K562 (cell line): Measurements from ENCODE around the gene PLAAT4. TPM values are rescaled to one million over a fixed set of nuclear protein-coding genes. Genes with fewer than 3 reads are reported as not detected.

Source experiments
- CBFA2T3 ChIP-seq: fragments of 450-650 bp; IDR thresholded peaks from 2 replicates; pipeline ENCODE4 v1.6.1; 2017
- E2F3 ChIP-seq: fragments of 250-450 bp; sonication (Bioruptor Pico); IDR thresholded peaks from 2 replicates; pipeline ENCODE4 v1.4.0; 2020; ENCODE audit warnings: mild to moderate bottlenecking
- FOXP4 ChIP-seq: sonication (generic); formaldehyde crosslinking; IDR thresholded peaks from 2 replicates; pipeline ENCODE4 v1.8.0; 2022; ENCODE audit warnings: mild to moderate bottlenecking, missing genetic modification reagents, borderline replicate concordance
- HMG20A ChIP-seq: fragments of 450-650 bp; formaldehyde crosslinking; conservative IDR thresholded peaks from 2 replicates; pipeline ENCODE4 v1.4.0; 2020; ENCODE audit warnings: mild to moderate bottlenecking, mixed read lengths
- HNRNPUL1 ChIP-seq: fragments of 200-400 bp; formaldehyde crosslinking; IDR thresholded peaks from 2 replicates; pipeline ENCODE4 v1.6.1; 2017; ENCODE audit warnings: low read length
- LCOR ChIP-seq: sonication (generic); formaldehyde crosslinking; IDR thresholded peaks from 2 replicates; pipeline ENCODE4 v1.8.0; 2022; ENCODE audit warnings: mild to moderate bottlenecking, missing genetic modification reagents
- LEF1 ChIP-seq: fragments of 450-650 bp; IDR thresholded peaks from 2 replicates; pipeline ENCODE4 v1.6.1; 2016; ENCODE audit warnings: mild to moderate bottlenecking
- MYBL2 ChIP-seq, 2 experiments: fragments of 450-650 bp in 1 of 2; sonication (generic) in 1 of 2; formaldehyde crosslinking in 1 of 2; IDR thresholded peaks; 2 replicates each; pipeline versions ENCODE4 v1.6.1 to v1.8.1; 2017 to 2022; ENCODE audit warnings: borderline replicate concordance in 1 of 2, inconsistent platforms in 1 of 2, low read depth in 1 of 2, mild to moderate bottlenecking in 1 of 2, missing genetic modification reagents in 1 of 2, moderate library complexity in 1 of 2
- NCOR1 ChIP-seq: fragments of 450-650 bp; IDR thresholded peaks from 2 replicates; pipeline ENCODE4 v1.6.1; 2016; ENCODE audit warnings: mild to moderate bottlenecking, moderate library complexity
- PCBP2 ChIP-seq: fragments of 200-400 bp; formaldehyde crosslinking; IDR thresholded peaks from 2 replicates; pipeline ENCODE4 v1.6.1; 2018; ENCODE audit warnings: low read length, low read depth, mild to moderate bottlenecking, moderate library complexity; ENCODE audit not compliant: poor library complexity, severe bottlenecking
- PHF21A ChIP-seq: fragments of 450-650 bp; IDR thresholded peaks from 2 replicates; pipeline ENCODE4 v1.6.1; 2017; ENCODE audit warnings: low read depth, borderline replicate concordance
- RFX1 ChIP-seq: fragments of 450-650 bp; IDR thresholded peaks from 2 replicates; pipeline ENCODE4 v1.6.1; 2016; ENCODE audit warnings: mild to moderate bottlenecking, moderate library complexity
- RFX7 ChIP-seq: fragments of 250-450 bp; sonication (Bioruptor Pico); IDR thresholded peaks from 2 replicates; pipeline ENCODE4 v1.5.1; 2021; ENCODE audit warnings: mild to moderate bottlenecking
- RHOXF2B ChIP-seq: fragments of 250-450 bp; sonication (Bioruptor Pico); conservative IDR thresholded peaks from 2 replicates; pipeline ENCODE4 v1.5.1; 2021
- SAFB ChIP-seq: fragments of 200-400 bp; formaldehyde crosslinking; IDR thresholded peaks from 2 replicates; pipeline ENCODE4 v1.6.1; 2017; ENCODE audit warnings: low read depth, low read length, borderline replicate concordance
- SMARCE1 ChIP-seq: fragments of 450-650 bp; IDR thresholded peaks from 2 replicates; pipeline ENCODE4 v1.7.1; 2016; ENCODE audit warnings: mild to moderate bottlenecking
- YBX1 ChIP-seq: fragments of 450-650 bp; IDR thresholded peaks from 2 replicates; pipeline ENCODE4 v1.7.1; 2016; ENCODE audit warnings: mild to moderate bottlenecking
- ZNF717 ChIP-seq: fragments of 250-450 bp; sonication (Bioruptor Pico); IDR thresholded peaks from 2 replicates; pipeline ENCODE4 v1.5.0; 2021
- polyA plus RNA-seq, 8 experiments: library from polyadenylated mRNA; depleted of rRNA in 4 of 8; stranded (reverse) in 5 of 8; unstranded in 3 of 8; fragments of >200 nt; fragmentation: Nextera tagmentation in 2 of 8; fragmentation: Illumina TruSeq in 1 of 8; extraction: Ambion mirVana in 2 of 8; extraction: Trizol in 1 of 8; gene quantifications; 2 replicates each; pipeline versions ENCODE4 v1.2.1 to v1.2.3, GENCODE V29; 2011 to 2014; ENCODE audit warnings: inconsistent platforms in 1 of 8, missing spikeins in 1 of 8
- total RNA-seq, 7 experiments: library from RNA; depleted of rRNA in 6 of 7; stranded (reverse); fragments of >200 nt in 6 of 7; fragmentation: Illumina TruSeq in 2 of 7; extraction: Trizol in 2 of 7; gene quantifications; 2 replicates each; pipeline versions ENCODE4 v1.2.1 to v1.2.3, GENCODE V29; 2011 to 2021; ENCODE audit warnings: low replicate concordance in 1 of 7
- TF ChIP-seq, protein P1 (sequence below): fragments of 450-650 bp; IDR thresholded peaks from 2 replicates; pipeline ENCODE4 v1.6.1; 2017; ENCODE audit warnings: antibody characterized with exemption, mild to moderate bottlenecking
- TF ChIP-seq, protein P2 (sequence below): fragments of 450-650 bp; IDR thresholded peaks from 2 replicates; pipeline ENCODE4 v1.6.1; 2017; ENCODE audit warnings: antibody characterized with exemption
- TF ChIP-seq, protein P3 (sequence below): sonication (generic); formaldehyde crosslinking; IDR thresholded peaks from 2 replicates; pipeline ENCODE4 v1.5.0; 2020; ENCODE audit warnings: missing genetic modification reagents

PLAAT4 gene
- total and polyA plus RNA-seq, 9 of the 15 experiments (the other 6 are each of a cell fraction or from before 2014, with no cell fraction given) = 0.54 to 3.0 (median 1.3) TPM; not detected in 1

GRCh38 chr11:63534895-63535461, 1.6 kb upstream of the PLAAT4 start (continued):
- TF ChIP-seq, protein P1, sequence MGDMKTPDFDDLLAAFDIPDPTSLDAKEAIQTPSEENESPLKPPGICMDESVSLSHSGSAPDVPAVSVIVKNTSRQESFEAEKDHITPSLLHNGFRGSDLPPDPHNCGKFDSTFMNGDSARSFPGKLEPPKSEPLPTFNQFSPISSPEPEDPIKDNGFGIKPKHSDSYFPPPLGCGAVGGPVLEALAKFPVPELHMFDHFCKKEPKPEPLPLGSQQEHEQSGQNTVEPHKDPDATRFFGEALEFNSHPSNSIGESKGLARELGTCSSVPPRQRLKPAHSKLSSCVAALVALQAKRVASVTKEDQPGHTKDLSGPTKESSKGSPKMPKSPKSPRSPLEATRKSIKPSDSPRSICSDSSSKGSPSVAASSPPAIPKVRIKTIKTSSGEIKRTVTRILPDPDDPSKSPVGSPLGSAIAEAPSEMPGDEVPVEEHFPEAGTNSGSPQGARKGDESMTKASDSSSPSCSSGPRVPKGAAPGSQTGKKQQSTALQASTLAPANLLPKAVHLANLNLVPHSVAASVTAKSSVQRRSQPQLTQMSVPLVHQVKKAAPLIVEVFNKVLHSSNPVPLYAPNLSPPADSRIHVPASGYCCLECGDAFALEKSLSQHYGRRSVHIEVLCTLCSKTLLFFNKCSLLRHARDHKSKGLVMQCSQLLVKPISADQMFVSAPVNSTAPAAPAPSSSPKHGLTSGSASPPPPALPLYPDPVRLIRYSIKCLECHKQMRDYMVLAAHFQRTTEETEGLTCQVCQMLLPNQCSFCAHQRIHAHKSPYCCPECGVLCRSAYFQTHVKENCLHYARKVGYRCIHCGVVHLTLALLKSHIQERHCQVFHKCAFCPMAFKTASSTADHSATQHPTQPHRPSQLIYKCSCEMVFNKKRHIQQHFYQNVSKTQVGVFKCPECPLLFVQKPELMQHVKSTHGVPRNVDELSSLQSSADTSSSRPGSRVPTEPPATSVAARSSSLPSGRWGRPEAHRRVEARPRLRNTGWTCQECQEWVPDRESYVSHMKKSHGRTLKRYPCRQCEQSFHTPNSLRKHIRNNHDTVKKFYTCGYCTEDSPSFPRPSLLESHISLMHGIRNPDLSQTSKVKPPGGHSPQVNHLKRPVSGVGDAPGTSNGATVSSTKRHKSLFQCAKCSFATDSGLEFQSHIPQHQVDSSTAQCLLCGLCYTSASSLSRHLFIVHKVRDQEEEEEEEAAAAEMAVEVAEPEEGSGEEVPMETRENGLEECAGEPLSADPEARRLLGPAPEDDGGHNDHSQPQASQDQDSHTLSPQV = peak; percentile 100
- TF ChIP-seq, protein P2, sequence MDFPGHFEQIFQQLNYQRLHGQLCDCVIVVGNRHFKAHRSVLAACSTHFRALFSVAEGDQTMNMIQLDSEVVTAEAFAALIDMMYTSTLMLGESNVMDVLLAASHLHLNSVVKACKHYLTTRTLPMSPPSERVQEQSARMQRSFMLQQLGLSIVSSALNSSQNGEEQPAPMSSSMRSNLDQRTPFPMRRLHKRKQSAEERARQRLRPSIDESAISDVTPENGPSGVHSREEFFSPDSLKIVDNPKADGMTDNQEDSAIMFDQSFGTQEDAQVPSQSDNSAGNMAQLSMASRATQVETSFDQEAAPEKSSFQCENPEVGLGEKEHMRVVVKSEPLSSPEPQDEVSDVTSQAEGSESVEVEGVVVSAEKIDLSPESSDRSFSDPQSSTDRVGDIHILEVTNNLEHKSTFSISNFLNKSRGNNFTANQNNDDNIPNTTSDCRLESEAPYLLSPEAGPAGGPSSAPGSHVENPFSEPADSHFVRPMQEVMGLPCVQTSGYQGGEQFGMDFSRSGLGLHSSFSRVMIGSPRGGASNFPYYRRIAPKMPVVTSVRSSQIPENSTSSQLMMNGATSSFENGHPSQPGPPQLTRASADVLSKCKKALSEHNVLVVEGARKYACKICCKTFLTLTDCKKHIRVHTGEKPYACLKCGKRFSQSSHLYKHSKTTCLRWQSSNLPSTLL = no peak
- TF ChIP-seq RFX7 (CRISPR knock-in tag) (peak; percentile 94), NCOR1 (no peak), YBX1 (no peak), PHF21A (no peak), RFX1 (no peak), LCOR (no peak), RHOXF2B (CRISPR knock-in tag) (peak; percentile 93; the same call in 1 of the 2 replicates), MYBL2 (IDR thresholded peaks at IDR 0.05; ENCODE audit: low read depth) (no peak), MYBL2 (CRISPR knock-in tag; IDR thresholded peaks at IDR 0.05; ENCODE audit: borderline replicate concordance) (no peak), LEF1 (no peak), SMARCE1 (no peak), CBFA2T3 (peak; percentile 61), E2F3 (CRISPR knock-in tag) (peak; percentile 93), PCBP2 (no peak), HMG20A (CRISPR knock-in tag) (peak; percentile 78), SAFB (no peak), HNRNPUL1 (no peak), ZNF717 (CRISPR knock-in tag) (no peak), FOXP4 (CRISPR knock-in tag) (no peak)
- TF ChIP-seq, protein P3, sequence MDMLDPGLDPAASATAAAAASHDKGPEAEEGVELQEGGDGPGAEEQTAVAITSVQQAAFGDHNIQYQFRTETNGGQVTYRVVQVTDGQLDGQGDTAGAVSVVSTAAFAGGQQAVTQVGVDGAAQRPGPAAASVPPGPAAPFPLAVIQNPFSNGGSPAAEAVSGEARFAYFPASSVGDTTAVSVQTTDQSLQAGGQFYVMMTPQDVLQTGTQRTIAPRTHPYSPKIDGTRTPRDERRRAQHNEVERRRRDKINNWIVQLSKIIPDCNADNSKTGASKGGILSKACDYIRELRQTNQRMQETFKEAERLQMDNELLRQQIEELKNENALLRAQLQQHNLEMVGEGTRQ (CRISPR knock-in tag) = no peak
